HG02938 (cell line): ENCODE measurements around the gene GPR33.

Experiments
- ATAC-seq: cut with Tn5 transposase; IDR thresholded peaks from one replicate; pipeline ENCODE4 v1.9.1; 2021; ENCODE audit warnings: mild to moderate bottlenecking, moderate library complexity; ENCODE audit not compliant: unreplicated experiment

The GPR33 gene, protein sequence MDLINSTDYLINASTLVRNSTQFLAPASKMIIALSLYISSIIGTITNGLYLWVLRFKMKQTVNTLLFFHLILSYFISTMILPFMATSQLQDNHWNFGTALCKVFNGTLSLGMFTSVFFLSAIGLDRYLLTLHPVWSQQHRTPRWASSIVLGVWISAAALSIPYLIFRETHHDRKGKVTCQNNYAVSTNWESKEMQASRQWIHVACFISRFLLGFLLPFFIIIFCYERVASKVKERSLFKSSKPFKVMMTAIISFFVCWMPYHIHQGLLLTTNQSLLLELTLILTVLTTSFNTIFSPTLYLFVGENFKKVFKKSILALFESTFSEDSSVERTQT

DNA sequence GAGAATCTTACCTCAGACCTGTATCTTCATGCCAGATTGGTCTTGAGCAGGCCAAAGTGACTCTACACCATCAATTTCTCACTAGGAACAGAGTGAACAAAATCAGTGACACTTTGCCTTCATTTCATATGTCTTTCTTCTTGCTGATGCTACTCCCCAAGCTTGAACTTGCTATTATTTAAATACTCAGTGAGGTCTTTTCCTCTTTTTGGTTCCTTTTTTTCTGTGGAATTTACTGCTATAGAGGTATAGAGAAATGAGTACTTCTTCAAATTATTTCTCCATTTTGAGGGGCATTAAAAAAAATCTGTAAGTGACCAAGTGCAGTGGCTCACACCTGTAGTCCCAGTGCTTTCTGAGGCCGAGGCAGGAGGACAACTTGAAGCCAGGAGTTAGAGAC, at the start of gene GPR33:
Gene GPR33 (minus strand): TSS at position 154 of the 400 bp plus-strand sequence. CDS start 4,074 bp downstream, outside the sequence.
- no peak for ATAC-seq

DNA sequence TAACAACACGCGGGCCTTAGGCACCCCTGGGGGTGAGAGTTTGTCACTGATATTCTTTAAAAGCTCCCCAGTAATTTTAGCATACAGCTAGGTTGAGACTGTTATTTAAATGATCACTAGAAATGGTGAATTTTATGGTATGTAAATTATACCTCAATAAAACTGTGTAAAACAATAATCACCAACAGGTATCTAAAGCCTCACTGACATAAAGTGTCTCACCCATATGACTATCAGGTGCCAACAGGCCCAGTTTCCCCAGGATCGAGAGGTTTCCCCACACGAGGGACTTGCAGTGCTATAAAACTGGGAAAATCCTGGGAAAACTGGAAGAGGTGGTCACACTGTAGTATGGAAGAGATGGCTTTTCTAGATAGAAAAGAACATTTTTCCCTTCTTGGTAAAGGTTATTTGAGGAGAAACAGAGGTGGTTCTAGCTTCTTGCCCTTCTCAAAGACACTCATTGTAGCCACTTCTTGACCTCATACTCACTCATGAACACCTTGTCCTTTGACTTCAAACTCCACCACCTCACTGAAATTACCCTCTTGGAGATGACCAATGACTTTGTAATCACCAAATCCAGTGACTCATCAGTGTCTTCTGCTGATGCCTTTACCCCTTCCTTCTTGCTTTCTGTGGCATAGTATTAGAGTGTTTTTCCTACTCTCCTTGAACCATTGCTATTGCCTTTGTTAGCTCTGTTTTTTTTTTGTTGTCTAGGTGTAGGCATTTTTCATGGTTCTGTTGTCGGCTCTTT, 48.5 kb upstream of the GPR33 start:
- no peak for ATAC-seq

DNA sequence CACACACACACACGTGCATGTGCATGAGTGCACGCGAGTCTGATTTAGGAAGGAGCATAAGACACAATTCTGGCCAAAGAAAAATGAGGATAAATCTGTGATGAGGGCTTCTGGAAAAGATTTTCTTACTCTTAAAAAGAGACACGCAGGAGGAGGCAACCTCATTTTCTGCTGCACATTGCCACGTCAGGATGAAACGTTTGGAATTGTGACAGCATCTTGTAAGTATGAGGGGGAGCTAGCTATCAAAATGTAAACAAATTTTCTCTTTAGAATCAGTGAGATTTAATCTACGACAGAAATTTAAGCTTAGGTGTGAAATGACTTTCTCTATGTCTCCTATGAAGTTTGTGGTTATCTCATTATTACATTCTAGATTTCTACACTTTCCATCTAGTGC, 42.3 kb upstream of the GPR33 start:
- no peak for ATAC-seq

DNA sequence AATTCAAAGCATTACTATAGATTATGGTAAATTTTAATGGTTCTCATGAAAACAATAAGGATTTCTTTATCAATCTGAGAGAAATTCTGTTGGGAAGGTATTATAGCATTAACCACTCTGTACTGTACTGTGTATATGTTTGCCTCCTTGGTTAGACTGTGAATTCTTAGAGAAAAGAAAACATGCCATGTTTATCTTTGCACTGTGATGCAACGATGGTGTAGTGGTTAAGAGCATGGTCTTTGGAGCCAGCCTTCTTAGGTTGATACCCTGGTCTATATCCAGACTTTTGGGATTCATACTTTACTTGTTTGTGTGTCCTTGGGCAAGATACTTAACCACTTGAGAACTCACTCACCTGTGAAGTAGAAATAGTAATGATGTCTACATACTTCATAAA, 41.2 kb upstream of the GPR33 start:
- ATAC-seq = no peak

DNA sequence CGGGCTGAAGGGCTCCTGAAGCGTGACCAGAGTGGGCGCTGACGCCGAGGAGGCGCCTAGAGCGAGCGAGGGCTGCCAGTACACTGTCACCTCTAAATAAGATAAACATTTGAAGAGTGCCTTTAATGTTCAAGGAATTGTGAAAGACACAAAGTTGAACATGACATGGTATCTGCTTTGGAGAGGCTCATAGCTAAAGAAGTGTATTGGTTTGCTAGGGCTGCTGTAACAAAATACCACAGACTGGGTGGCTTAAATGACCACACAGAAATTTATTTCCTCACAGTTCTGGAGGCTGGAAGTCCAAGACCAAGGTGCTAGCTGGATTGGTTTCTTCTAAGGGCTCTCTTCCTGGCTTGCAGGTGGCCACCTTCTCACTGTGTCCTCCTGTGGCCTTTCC, 39.7 kb upstream of the GPR33 start:
- no peak for ATAC-seq

DNA sequence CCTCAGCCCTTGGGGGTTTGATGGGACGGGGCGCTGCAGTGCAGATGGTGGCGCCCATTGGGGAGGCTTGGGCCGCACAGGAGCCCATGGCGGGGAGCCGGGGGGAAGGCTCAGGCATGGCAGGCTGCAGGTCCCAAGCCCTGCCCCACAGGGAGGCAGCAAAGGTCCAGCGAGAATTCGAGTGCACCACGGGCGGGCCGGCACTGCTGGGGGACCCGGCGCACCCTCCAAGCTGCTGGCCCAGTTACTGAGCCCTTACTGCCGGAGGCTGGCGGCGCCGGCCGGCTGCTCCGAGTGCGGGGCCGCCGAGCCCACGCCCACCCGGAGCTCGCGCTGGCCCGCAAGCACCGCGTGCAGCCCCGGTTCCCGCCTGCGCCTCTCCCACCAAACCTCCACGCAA, 39.2 kb upstream of the GPR33 start:
- ATAC-seq = no peak

DNA sequence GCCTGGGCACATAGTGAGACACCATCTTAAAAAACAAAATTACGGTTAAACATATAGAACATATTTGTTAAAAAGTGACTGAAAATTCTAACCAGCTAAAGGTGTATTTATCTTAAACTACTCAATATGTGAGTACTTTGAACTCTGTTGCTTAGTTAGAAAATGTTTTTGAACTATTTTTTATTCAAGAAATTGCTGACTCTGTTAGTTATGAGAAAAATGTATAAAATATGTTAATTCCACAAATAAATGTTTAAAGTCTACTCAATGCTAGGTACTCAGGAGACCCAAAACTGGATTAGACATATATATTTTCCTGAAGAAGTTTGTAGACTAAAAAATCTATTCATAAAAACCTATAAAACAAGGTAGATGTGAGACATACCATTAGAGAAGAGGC, 23.0 kb upstream of the GPR33 start:
- no peak for ATAC-seq

DNA sequence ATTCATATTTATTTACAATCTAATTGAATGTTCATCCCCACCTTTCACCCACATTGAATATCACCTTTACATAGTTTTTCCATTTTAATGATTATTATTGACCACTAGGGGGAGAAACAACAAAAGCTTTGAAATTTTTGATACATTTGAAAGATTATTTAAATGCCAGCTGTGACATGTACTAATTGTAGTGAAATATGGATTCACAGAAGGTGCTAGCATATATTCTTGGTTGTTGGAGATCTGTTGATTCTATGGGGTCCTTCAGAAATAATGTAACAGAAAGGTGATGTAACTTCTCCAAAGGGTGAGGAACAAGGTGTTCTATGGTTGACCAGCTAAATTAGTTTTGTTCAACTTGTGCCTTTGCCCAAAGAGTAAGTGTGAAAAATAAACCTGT, 22.4 kb upstream of the GPR33 start:
- ATAC-seq = no peak

DNA sequence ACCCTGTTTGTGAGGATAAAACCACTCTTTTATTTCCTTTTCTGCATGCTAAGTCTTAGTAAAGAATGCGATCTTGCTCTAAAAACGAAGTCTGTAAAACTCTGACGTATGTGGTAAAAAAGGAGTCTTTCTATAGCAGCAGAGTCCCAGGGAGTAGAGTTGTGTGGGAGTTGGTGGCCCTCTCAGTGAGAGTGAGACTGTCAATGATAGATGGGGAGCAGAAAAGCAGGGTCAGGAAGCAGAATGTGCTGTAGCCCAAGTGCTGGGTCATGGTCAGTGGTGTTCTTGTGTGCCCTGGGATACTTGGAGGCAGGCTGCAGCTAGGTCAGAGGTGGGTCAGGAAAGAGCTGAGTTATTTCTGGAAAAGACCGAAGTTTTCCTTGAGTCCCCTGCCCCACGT, 20.3 kb upstream of the GPR33 start:
- ATAC-seq = no peak

DNA sequence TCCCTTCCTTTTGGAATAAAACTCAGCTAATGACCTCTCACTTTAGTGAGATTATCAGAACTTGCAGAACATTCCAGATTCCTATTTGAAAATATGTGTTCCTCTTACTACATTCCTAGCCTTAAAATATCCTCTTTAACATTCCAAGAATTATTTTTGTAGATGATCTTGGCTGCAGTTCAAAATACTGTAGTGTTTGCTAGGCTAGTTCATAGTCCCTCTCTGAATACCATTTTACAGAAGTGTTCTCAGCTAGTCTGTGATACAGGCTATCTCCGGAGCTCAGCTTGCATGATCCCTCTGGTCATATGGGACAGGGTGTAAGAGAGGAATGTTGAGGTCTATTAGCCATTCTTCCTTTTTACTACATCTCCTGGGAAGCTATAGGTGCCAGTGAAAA, 17.6 kb upstream of the GPR33 start:
- ATAC-seq = no peak

DNA sequence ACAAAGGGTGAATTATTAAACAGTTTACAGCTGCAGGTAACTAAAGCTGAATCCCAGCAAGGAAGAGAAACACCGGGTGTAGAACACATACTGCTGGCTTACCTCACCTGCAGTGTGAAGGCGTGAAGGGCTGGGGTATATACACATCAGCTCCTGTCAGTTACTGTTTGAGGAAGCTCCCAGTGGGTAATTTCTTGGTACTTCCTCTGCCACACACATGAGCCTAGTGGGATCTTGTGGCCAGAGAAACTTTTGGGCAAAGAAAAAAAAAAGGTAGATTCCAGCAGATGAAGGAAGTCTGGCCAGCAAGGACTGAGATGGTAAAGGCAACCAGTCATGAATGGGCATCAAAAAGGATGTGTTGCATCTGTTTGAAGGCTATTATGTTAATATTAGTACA, 14.0 kb upstream of the GPR33 start:
- ATAC-seq = no peak

DNA sequence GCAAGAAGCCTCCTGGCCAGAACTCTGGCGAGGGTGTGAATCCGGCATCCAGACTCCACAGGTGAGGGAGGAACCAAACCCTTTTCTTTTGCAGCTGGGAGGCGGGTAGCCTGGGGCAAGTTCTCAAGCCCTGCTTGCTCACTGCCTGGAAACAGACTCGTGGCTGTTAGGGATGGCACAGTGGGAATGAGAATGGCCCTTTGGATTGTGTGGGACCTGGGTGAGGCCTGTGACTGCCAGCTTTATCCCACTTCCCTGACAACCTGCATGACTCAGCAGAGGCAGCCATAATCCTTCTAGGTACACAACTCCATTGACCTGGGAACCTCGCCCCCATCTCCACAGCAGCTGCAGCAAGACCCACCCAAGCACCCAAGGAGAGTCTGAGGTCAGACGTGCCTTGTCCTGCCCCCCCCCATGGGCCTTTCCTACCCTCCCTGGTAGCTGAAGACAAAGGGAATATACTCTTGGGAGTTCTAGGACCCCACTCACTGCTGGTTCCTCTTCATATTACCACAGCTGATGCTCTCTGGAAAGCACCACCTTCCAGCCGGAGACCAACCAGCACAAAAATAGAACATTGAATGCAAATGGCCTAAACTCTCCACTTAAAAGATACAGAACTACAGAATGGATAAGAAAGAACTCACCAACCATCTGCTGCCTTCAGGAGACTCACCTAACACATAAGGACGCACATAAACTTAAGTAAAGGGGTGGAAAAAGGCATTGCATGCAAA, 5.1 kb upstream of the GPR33 start:
- ATAC-seq = no peak

DNA sequence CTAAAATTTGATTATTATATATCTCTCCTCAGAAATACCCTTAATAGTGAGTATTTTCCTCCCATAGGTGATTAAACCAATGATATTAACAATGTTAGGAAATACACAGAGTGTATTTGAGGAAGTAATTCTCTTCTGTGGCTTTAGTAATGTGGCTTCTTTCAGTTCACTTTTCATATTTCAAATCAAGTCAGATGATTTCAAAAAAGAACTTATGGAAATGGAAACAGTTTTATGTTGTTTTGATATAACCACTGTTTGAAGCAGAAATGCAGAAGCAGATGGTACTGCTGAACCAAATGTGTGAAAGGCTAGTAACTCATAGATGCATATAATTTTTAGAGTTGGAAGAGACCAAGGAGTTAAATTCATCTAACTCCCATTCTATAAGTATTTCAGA, 1.9 kb upstream of the GPR33 start:
- peak; percentile 84 for ATAC-seq

DNA sequence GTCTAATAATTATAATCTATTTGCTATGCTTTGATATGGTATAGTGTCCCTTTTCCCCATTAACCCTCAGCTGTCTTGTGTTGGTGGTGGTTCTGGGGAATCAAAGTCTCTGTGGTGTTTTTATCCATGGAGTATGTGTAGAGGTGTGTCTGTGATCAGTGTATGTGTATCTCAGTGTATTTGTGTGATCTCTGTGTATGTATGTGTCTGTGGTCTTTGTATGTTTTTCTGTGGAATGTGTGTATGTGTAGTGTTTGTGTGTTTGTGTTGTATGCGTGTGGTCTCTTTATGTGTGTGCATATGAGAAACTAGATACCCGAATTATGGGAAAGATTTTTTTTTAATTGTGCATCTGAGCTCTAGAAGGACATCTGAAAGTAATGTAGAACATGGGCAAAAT, 1.1 kb downstream of the GPR33 start:
- ATAC-seq = no peak

DNA sequence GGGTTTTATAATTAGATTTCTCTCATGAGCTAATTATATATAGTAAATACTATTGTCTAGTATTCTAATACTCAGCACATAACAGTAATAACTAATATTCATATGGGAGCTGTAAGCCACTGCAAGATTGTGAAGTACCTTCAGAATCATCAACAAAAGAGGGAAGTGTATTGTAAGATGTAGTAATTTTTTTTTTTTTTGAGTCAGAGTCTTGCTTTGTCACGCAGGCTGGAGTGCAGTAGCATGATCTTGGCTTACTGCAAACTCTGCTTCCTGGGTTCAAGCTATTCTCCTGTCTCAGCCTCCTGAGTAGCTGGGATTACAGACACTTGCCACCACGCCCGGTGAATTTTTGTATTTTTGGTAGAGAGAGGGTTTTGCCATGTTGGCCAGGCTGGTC, 3.1 kb downstream of the GPR33 start:
- no peak for ATAC-seq

DNA sequence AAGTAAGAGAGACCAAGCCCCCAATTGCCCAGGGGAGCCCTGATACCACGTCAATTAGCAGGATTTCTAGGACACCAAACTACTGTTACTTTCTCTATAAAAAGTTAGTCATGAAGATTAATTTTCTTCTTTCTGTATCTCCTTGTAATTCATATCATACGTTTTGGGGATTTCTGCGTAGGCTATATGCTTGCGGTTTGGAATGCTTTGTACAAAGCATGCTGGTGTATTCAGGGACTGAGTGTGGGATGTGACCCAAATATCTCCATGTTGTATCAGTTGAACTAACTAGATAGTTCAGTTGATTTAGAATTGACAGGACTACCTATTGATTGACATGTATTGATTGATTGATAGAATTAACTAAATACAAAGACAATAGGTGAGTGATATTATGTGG, 7.7 kb downstream of the GPR33 start:
- ATAC-seq = no peak

DNA sequence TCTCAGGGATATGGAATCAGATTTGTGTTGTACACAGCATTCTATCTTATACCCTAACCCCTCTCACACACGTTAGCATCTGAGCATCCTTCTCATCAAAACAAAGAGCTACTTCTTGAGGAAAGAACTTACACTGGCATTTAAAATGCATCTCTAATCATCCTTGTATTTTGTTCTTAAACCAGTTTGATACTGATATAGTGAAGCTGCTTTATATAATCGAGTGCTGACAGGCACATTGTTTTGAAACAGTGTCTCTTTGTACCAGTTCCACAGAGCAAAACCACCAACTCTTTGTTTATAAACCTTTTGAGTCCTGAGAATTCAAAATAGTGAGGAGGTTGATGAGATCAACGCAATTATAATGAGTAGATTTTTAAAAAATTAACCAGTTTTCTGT, 8.8 kb downstream of the GPR33 start:
- ATAC-seq = no peak

DNA sequence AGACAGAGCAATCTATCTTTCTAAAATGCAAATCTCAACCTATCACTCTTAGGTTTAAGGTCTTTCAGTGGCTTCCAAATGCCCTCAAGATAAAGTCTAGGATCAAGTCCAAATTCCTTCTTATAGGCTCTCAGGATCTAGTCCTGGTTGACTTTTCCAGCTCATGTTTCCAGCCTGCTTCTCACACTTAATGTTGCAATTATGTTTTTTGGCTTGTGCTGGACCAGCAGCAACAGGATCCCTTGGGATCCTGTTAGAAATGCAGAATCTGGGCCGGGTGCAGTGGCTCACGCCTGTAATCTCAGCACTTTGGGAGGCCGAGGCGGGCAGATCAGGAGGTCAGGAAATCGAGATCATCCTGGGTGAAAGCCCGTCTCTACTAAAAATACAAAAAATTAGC, 10.6 kb downstream of the GPR33 start:
- no peak for ATAC-seq

DNA sequence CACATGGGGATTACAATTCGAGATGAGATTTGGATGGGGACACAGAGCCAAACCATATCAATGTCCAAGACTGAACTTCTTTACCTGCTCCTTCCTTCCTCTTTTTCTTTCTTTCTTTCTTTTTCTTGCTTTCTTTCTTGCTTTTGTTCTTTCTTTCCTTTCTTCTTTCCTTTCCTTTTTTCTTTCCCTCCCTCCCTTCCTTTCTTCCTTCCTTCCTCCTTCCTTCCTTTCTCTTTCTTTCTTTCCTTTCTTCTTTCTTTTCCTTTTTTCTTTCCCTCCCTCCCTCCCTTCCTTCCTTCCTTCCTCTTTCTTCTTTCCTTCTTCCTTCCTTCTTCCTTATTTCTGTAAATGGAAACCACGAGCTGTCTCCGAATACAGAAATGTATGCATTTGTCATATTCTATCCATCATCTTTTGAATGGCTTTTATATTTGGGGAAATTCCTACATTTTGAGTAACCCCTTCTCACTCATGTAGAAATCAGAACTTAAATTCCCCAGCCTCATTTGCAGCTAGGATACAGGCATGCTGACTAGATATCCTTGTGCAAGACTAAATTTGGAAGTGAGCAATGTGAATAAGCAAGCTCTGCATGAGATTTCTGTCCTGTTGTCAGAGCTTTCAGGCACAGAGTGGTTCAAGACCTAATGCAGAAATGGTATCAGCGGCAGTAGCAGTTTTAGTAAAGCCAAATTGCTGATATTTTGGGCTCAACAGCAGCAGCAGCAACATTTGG, 11.5 kb downstream of the GPR33 start:
- ATAC-seq = no peak

DNA sequence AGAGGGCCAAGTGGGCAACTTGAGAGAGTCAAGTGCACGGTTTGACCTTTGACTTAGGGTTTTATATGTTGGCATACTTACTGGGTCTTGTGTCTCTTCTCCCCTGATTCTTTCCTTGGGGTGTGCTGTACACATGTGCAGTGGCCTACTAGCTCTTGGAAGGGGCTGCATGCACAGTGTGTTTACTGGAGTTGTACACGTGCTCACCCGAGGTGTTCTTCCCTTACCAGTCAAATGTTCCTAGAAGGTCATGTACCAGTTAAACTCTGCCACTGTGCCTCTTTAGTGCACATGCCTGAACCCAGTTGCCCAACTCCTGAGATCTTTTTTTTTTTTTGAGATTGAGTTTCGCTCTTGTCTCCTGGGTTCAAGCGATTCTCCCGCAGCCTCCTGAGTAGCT, 21.3 kb downstream of the GPR33 start:
- no peak for ATAC-seq

DNA sequence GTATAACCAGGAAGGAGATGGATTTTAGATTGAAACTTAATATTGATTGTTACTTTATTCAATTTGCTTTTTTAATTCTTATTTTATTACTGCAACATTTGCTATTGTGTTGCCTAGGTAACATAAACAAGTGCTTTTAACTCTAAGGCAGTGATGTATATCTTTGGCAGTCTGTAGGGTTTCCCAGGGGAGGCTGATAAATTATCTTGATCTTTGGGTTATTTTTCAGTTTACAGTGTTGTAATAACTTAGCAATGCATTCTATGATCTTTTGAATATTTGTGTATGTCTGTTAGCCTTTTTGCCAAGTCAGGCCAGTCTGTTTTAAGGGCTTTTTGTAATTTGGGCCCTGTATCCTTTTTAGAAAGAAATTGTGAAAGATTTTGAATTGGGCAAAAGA, 22.7 kb downstream of the GPR33 start:
- ATAC-seq = no peak
